Activated CD4-positive, alpha-beta T cell treated with anti-CD3 and anti-CD28 coated beads, Interleukin-10, Interleukin-2, amounts not matched to agents 100 ng/mL and 50 ng/mL, durations not matched to agents 16 hours and 8 hours (primary cell): Measurements from ENCODE around the gene PAH.

Experiments
- DNase-seq: peaks from one replicate; pipeline ENCODE4 v3.0.0-alpha.2; 2020

Gene PAH

GRCh38 chr12:102814691-102815367 is 102.2 kb downstream of the PAH start:
- no peak for DNase-seq

- DNase-seq, result no peak
Observed at GRCh38 chr12:102812344-102812743, 104.7 kb downstream of the PAH start.

- DNase-seq, result peak; percentile 17
Observed at GRCh38 chr12:102811110-102811737, 105.8 kb downstream of the PAH start.

GRCh38 chr12:102808412-102808811 is 108.6 kb downstream of the PAH start:
- DNase-seq, result no peak

GRCh38 chr12:102806592-102806991 is 110.5 kb downstream of the PAH start:
- DNase-seq, result no peak

GRCh38 chr12:102806110-102806509 is 110.9 kb downstream of the PAH start:
- DNase-seq, result no peak

GRCh38 chr12:102800565-102800964 is 116.5 kb downstream of the PAH start:
- DNase-seq, result no peak

- DNase-seq, result no peak
Observed at GRCh38 chr12:102799229-102799628, 117.8 kb downstream of the PAH start.

GRCh38 chr12:102797528-102797927 is 119.5 kb downstream of the PAH start:
- DNase-seq, result no peak

- no peak for DNase-seq
Observed at GRCh38 chr12:102793921-102794320, 123.1 kb downstream of the PAH start.
